GM23338 (cell line): ENCODE results near the gene SULT1A1. TPM values are rescaled to one million over a fixed set of nuclear protein-coding genes. Genes with fewer than 3 reads are reported as not detected.

Experiments used
- ATAC-seq: fragments of 200-7000 bp; cut with Tn5 transposase; 3 replicates; pipeline ENCODE4 v1.9.1; 2020
- DNase-seq: peaks from one replicate; pipeline ENCODE4 v3.0.0-alpha.2; 2015; ENCODE audit warnings: low spot score
- H2AFZ ChIP-seq: fragments of 200-600 bp; sonication (generic); 2 replicates; pipeline ENCODE4 v1.8.0; 2016; ENCODE audit warnings: antibody characterized with exemption, mild to moderate bottlenecking, moderate library complexity
- H3F3A ChIP-seq: fragments of 200-600 bp; sonication (generic); replicated peaks from 2 replicates; pipeline ENCODE4 v1.8.0; 2017; ENCODE audit warnings: antibody characterized with exemption, mixed run types, low read depth
- H3K27ac ChIP-seq: fragments of 200-600 bp; sonication (generic); 2 replicates; pipeline ENCODE4 v1.6.1; 2016; ENCODE audit warnings: low read depth
- H3K27me3 ChIP-seq: fragments of 200-600 bp; sonication (generic); 2 replicates; pipeline ENCODE4 v1.8.0; 2016; ENCODE audit warnings: mild to moderate bottlenecking, mixed run types, moderate library complexity; ENCODE audit not compliant: insufficient read depth
- H3K36me3 ChIP-seq: fragments of 200-600 bp; sonication (generic); 2 replicates; pipeline ENCODE4 v1.8.0; 2016; ENCODE audit warnings: mild to moderate bottlenecking; ENCODE audit not compliant: insufficient read depth
- H3K4me1 ChIP-seq: fragments of 200-600 bp; sonication (generic); 2 replicates; pipeline ENCODE4 v1.8.0; 2016; ENCODE audit warnings: mild to moderate bottlenecking, moderate library complexity; ENCODE audit not compliant: insufficient read depth
- H3K4me2 ChIP-seq: fragments of 200-600 bp; sonication (generic); 2 replicates; pipeline ENCODE4 v1.7.1; 2017; ENCODE audit warnings: mixed run types
- H3K4me3 ChIP-seq: fragments of 200-600 bp; sonication (generic); 2 replicates; pipeline ENCODE4 v1.6.1; 2016; ENCODE audit warnings: mixed run types
- H3K79me2 ChIP-seq: fragments of 200-600 bp; sonication (generic); replicated peaks from 2 replicates; pipeline ENCODE4 v1.8.0; 2017; ENCODE audit warnings: mild to moderate bottlenecking; ENCODE audit not compliant: insufficient read depth
- H3K9me2 ChIP-seq: fragments of 200-600 bp; sonication (generic); 2 replicates; pipeline ENCODE4 v1.8.0; 2017; ENCODE audit not compliant: insufficient read depth
- H4K20me1 ChIP-seq: fragments of 200-600 bp; sonication (generic); replicated peaks from 2 replicates; pipeline ENCODE4 v1.8.0; 2017; ENCODE audit warnings: mild to moderate bottlenecking; ENCODE audit not compliant: insufficient read depth
- H3K27ac Mint-ChIP-seq: 2 replicates; pipeline ENCODE4 v1.8.0; 2020; ENCODE audit warnings: inconsistent platforms, mild to moderate bottlenecking, moderate library complexity, mixed read lengths
- H3K27me3 Mint-ChIP-seq: 3 replicates; pipeline ENCODE4 v1.8.0; 2022; ENCODE audit warnings: low read depth, mild to moderate bottlenecking, moderate library complexity, mixed read lengths, inconsistent platforms; ENCODE audit not compliant: insufficient read depth, poor library complexity
- H3K36me3 Mint-ChIP-seq: 3 replicates; pipeline ENCODE4 v1.8.0; 2021; ENCODE audit warnings: low read depth, mild to moderate bottlenecking, inconsistent platforms, moderate library complexity, mixed read lengths
- H3K4me1 Mint-ChIP-seq: 3 replicates; pipeline ENCODE4 v1.8.0; 2020; ENCODE audit warnings: mild to moderate bottlenecking, inconsistent platforms, mixed read lengths
- H3K4me3 Mint-ChIP-seq: 3 replicates; pipeline ENCODE4 v1.8.0; 2021; ENCODE audit warnings: moderate library complexity, mild to moderate bottlenecking, inconsistent platforms, mixed read lengths
- H3K9me3 Mint-ChIP-seq: 3 replicates; pipeline ENCODE4 v1.8.0; 2020; ENCODE audit warnings: moderate library complexity, mild to moderate bottlenecking, inconsistent platforms, mixed read lengths
- CREB1 ChIP-seq: fragments of 250-450 bp; sonication (Bioruptor Pico); IDR thresholded peaks from 2 replicates; pipeline ENCODE4 v1.5.0; 2020; ENCODE audit warnings: low read depth, mild to moderate bottlenecking, moderate library complexity
- JUNB ChIP-seq: IDR thresholded peaks from one replicate; pipeline ENCODE4 v1.6.1; 2016; ENCODE audit warnings: antibody characterized with exemption; ENCODE audit not compliant: unreplicated experiment
- STAT1 ChIP-seq: IDR thresholded peaks from one replicate; pipeline ENCODE4 v1.6.1; 2016; ENCODE audit warnings: antibody characterized with exemption; ENCODE audit not compliant: unreplicated experiment
- ZNF331 ChIP-seq: fragments of 250-450 bp; sonication (Bioruptor Pico); IDR thresholded peaks from 2 replicates; pipeline ENCODE4 v1.5.0; 2020; ENCODE audit warnings: low read depth, mild to moderate bottlenecking, moderate library complexity
- polyA plus RNA-seq: library from polyadenylated mRNA; unstranded; fragments of >200 nt; fragmentation: Nextera tagmentation; extraction: Ambion mirVana; gene quantifications from 2 replicates; pipeline ENCODE4 v1.2.1, GENCODE V29; 2016
- total RNA-seq: library from RNA; depleted of rRNA; stranded (reverse); fragments of >200 nt; shearing (Covaris generic); gene quantifications from 2 replicates; pipeline ENCODE4 v1.2.3, GENCODE V29; 2014
- TF ChIP-seq, protein P1 (sequence below): IDR thresholded peaks from one replicate; pipeline ENCODE4 v1.6.1; 2018; ENCODE audit warnings: antibody characterized with exemption; ENCODE audit not compliant: unreplicated experiment
- TF ChIP-seq, protein P2 (sequence below): fragments of 250-450 bp; sonication (Bioruptor Pico); IDR thresholded peaks from 2 replicates; pipeline ENCODE4 v1.5.0; 2020; ENCODE audit warnings: mild to moderate bottlenecking, moderate library complexity

The SULT1A1 gene
- total and polyA plus RNA-seq, 2 experiments from 2014 or later, result 1.7 to 2.4 TPM

DNA sequence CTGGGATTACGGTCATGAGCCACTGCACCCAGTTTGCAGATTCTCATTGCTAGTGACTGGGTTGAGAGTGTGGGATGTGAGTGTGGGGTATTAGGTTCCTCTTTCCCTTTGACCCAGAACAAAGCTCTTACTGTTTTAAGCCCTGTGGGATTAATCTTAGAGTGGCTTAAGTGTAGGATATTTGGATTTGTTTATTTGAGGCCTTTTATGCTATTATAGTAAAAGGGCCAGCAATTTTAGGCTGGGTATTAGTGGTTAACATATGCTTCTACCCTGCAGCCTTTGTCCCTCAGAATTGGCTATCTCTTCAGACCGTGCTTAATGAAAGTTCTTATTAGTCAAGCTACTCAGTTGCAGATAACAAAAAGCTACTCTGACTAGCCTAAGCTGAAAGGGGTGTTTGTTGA, 52.9 kb downstream of the SULT1A1 start:
- Histone ChIP-seq H3K4me3 (no peak overlapping the region), H3K27ac (no peak overlapping the region), H3K4me1 (no peaks in the 10 kb centered on the region), H3K36me3 (no peaks in the 10 kb centered on the region), H3K27me3 (no peaks in the 10 kb centered on the region), H2AFZ (no peak overlapping the region), H3F3A (no peaks in the 10 kb centered on the region), H3K9me2 (no peaks in the 10 kb centered on the region), H3K4me2 (no peak overlapping the region), H3K79me2 (peaks cover 12% of the 10 kb centered on the region; the same call in 1 of the 2 replicates), H4K20me1 (no peaks in the 10 kb centered on the region)
- H3K4me3 Mint-ChIP-seq, result no peak overlapping the region
- H3K9me3 Mint-ChIP-seq, result no peaks in the 10 kb centered on the region; the same call in 2 of the 3 replicates
- no peak for DNase-seq
- H3K36me3 Mint-ChIP-seq, result peaks cover 20% of the 10 kb centered on the region
- no peak for TF ChIP-seq CREB1 (CRISPR knock-in tag)
- H3K27me3 Mint-ChIP-seq, result no peaks in the 10 kb centered on the region
- H3K27ac Mint-ChIP-seq, result no peak overlapping the region
- no peak for ATAC-seq
- H3K4me1 Mint-ChIP-seq, result peaks cover 5% of the 10 kb centered on the region; the same call in 2 of the 3 replicates

DNA sequence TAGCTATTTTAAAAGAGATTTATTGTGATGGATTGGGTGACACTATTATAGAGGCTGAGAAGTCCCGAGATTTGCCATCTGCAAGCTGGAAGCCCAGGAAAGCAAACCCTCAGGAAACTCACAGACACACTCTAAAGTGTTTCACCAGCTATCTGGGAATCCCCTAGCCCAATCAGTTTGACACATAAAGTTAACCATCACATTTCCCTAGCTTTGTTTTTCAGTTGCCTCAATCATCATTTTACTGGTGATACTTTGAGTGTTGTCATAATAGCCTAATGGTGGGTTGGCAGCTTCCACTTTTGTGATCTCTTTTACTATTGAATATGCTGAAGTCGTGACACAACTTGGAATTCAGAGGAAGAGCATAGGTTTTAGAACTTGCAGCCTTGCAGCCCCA, 54.3 kb downstream of the SULT1A1 start:
- Histone ChIP-seq H3K36me3 (no peaks in the 10 kb centered on the region), H2AFZ (no peak overlapping the region), H3F3A (no peaks in the 10 kb centered on the region), H3K4me3 (no peak overlapping the region), H3K27ac (no peak overlapping the region), H3K4me2 (no peak overlapping the region), H4K20me1 (no peaks in the 10 kb centered on the region), H3K27me3 (no peaks in the 10 kb centered on the region), H3K4me1 (no peaks in the 10 kb centered on the region), H3K9me2 (no peaks in the 10 kb centered on the region), H3K79me2 (peaks cover 12% of the 10 kb centered on the region; the same call in 1 of the 2 replicates)
- no peaks in the 10 kb centered on the region for H3K9me3 Mint-ChIP-seq
- ATAC-seq (no peak), DNase-seq (no peak)
- no peaks in the 10 kb centered on the region for H3K27me3 Mint-ChIP-seq
- TF ChIP-seq STAT1 (no peak), ZNF331 (no peak), JUNB (no peak)
- TF ChIP-seq, protein P1, sequence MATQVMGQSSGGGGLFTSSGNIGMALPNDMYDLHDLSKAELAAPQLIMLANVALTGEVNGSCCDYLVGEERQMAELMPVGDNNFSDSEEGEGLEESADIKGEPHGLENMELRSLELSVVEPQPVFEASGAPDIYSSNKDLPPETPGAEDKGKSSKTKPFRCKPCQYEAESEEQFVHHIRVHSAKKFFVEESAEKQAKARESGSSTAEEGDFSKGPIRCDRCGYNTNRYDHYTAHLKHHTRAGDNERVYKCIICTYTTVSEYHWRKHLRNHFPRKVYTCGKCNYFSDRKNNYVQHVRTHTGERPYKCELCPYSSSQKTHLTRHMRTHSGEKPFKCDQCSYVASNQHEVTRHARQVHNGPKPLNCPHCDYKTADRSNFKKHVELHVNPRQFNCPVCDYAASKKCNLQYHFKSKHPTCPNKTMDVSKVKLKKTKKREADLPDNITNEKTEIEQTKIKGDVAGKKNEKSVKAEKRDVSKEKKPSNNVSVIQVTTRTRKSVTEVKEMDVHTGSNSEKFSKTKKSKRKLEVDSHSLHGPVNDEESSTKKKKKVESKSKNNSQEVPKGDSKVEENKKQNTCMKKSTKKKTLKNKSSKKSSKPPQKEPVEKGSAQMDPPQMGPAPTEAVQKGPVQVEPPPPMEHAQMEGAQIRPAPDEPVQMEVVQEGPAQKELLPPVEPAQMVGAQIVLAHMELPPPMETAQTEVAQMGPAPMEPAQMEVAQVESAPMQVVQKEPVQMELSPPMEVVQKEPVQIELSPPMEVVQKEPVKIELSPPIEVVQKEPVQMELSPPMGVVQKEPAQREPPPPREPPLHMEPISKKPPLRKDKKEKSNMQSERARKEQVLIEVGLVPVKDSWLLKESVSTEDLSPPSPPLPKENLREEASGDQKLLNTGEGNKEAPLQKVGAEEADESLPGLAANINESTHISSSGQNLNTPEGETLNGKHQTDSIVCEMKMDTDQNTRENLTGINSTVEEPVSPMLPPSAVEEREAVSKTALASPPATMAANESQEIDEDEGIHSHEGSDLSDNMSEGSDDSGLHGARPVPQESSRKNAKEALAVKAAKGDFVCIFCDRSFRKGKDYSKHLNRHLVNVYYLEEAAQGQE, result no peak
- TF ChIP-seq, protein P2, sequence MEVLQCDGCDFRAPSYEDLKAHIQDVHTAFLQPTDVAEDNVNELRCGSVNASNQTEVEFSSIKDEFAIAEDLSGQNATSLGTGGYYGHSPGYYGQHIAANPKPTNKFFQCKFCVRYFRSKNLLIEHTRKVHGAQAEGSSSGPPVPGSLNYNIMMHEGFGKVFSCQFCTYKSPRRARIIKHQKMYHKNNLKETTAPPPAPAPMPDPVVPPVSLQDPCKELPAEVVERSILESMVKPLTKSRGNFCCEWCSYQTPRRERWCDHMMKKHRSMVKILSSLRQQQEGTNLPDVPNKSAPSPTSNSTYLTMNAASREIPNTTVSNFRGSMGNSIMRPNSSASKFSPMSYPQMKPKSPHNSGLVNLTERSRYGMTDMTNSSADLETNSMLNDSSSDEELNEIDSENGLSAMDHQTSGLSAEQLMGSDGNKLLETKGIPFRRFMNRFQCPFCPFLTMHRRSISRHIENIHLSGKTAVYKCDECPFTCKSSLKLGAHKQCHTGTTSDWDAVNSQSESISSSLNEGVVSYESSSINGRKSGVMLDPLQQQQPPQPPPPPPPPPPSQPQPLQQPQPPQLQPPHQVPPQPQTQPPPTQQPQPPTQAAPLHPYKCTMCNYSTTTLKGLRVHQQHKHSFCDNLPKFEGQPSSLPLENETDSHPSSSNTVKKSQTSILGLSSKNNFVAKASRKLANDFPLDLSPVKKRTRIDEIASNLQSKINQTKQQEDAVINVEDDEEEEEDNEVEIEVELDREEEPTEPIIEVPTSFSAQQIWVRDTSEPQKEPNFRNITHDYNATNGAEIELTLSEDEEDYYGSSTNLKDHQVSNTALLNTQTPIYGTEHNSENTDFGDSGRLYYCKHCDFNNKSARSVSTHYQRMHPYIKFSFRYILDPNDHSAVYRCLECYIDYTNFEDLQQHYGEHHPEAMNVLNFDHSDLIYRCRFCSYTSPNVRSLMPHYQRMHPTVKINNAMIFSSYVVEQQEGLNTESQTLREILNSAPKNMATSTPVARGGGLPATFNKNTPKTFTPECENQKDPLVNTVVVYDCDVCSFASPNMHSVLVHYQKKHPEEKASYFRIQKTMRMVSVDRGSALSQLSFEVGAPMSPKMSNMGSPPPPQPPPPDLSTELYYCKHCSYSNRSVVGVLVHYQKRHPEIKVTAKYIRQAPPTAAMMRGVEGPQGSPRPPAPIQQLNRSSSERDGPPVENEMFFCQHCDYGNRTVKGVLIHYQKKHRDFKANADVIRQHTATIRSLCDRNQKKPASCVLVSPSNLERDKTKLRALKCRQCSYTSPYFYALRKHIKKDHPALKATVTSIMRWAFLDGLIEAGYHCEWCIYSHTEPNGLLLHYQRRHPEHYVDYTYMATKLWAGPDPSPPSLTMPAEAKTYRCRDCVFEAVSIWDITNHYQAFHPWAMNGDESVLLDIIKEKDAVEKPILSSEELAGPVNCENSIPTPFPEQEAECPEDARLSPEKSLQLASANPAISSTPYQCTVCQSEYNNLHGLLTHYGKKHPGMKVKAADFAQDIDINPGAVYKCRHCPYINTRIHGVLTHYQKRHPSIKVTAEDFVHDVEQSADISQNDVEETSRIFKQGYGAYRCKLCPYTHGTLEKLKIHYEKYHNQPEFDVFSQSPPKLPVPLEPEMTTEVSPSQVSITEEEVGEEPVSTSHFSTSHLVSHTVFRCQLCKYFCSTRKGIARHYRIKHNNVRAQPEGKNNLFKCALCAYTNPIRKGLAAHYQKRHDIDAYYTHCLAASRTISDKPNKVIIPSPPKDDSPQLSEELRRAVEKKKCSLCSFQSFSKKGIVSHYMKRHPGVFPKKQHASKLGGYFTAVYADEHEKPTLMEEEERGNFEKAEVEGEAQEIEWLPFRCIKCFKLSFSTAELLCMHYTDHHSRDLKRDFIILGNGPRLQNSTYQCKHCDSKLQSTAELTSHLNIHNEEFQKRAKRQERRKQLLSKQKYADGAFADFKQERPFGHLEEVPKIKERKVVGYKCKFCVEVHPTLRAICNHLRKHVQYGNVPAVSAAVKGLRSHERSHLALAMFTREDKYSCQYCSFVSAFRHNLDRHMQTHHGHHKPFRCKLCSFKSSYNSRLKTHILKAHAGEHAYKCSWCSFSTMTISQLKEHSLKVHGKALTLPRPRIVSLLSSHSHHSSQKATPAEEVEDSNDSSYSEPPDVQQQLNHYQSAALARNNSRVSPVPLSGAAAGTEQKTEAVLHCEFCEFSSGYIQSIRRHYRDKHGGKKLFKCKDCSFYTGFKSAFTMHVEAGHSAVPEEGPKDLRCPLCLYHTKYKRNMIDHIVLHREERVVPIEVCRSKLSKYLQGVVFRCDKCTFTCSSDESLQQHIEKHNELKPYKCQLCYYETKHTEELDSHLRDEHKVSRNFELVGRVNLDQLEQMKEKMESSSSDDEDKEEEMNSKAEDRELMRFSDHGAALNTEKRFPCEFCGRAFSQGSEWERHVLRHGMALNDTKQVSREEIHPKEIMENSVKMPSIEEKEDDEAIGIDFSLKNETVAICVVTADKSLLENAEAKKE, result no peak
- H3K36me3 Mint-ChIP-seq, result peaks cover 20% of the 10 kb centered on the region
- peaks cover 5% of the 10 kb centered on the region; the same call in 2 of the 3 replicates for H3K4me1 Mint-ChIP-seq
- H3K27ac Mint-ChIP-seq, result no peak overlapping the region
- H3K4me3 Mint-ChIP-seq, result no peak overlapping the region
